GM23338 (cell line): Measurements from ENCODE around the gene SERPINA3. TPM values are rescaled to one million over a fixed set of nuclear protein-coding genes. Genes with fewer than 3 reads are reported as not detected.

Experiments
- ATAC-seq: fragments of 200-7000 bp; cut with Tn5 transposase; 3 replicates; pipeline ENCODE4 v1.9.1; 2020
- DNase-seq: peaks from one replicate; pipeline ENCODE4 v3.0.0-alpha.2; 2015; ENCODE audit warnings: low spot score
- H2AFZ ChIP-seq: fragments of 200-600 bp; sonication (generic); 2 replicates; pipeline ENCODE4 v1.8.0; 2016; ENCODE audit warnings: antibody characterized with exemption, mild to moderate bottlenecking, moderate library complexity
- H3F3A ChIP-seq: fragments of 200-600 bp; sonication (generic); replicated peaks from 2 replicates; pipeline ENCODE4 v1.8.0; 2017; ENCODE audit warnings: antibody characterized with exemption, mixed run types, low read depth
- H3K27ac ChIP-seq: fragments of 200-600 bp; sonication (generic); 2 replicates; pipeline ENCODE4 v1.6.1; 2016; ENCODE audit warnings: low read depth
- H3K27me3 ChIP-seq: fragments of 200-600 bp; sonication (generic); 2 replicates; pipeline ENCODE4 v1.8.0; 2016; ENCODE audit warnings: mild to moderate bottlenecking, mixed run types, moderate library complexity; ENCODE audit not compliant: insufficient read depth
- H3K36me3 ChIP-seq: fragments of 200-600 bp; sonication (generic); 2 replicates; pipeline ENCODE4 v1.8.0; 2016; ENCODE audit warnings: mild to moderate bottlenecking; ENCODE audit not compliant: insufficient read depth
- H3K4me1 ChIP-seq: fragments of 200-600 bp; sonication (generic); 2 replicates; pipeline ENCODE4 v1.8.0; 2016; ENCODE audit warnings: mild to moderate bottlenecking, moderate library complexity; ENCODE audit not compliant: insufficient read depth
- H3K4me2 ChIP-seq: fragments of 200-600 bp; sonication (generic); 2 replicates; pipeline ENCODE4 v1.7.1; 2017; ENCODE audit warnings: mixed run types
- H3K4me3 ChIP-seq: fragments of 200-600 bp; sonication (generic); 2 replicates; pipeline ENCODE4 v1.6.1; 2016; ENCODE audit warnings: mixed run types
- H3K79me2 ChIP-seq: fragments of 200-600 bp; sonication (generic); replicated peaks from 2 replicates; pipeline ENCODE4 v1.8.0; 2017; ENCODE audit warnings: mild to moderate bottlenecking; ENCODE audit not compliant: insufficient read depth
- H3K9me2 ChIP-seq: fragments of 200-600 bp; sonication (generic); 2 replicates; pipeline ENCODE4 v1.8.0; 2017; ENCODE audit not compliant: insufficient read depth
- H4K20me1 ChIP-seq: fragments of 200-600 bp; sonication (generic); replicated peaks from 2 replicates; pipeline ENCODE4 v1.8.0; 2017; ENCODE audit warnings: mild to moderate bottlenecking; ENCODE audit not compliant: insufficient read depth
- H3K27ac Mint-ChIP-seq: 2 replicates; pipeline ENCODE4 v1.8.0; 2020; ENCODE audit warnings: inconsistent platforms, mild to moderate bottlenecking, moderate library complexity, mixed read lengths
- H3K27me3 Mint-ChIP-seq: 3 replicates; pipeline ENCODE4 v1.8.0; 2022; ENCODE audit warnings: low read depth, mild to moderate bottlenecking, moderate library complexity, mixed read lengths, inconsistent platforms; ENCODE audit not compliant: insufficient read depth, poor library complexity
- H3K36me3 Mint-ChIP-seq: 3 replicates; pipeline ENCODE4 v1.8.0; 2021; ENCODE audit warnings: low read depth, mild to moderate bottlenecking, inconsistent platforms, moderate library complexity, mixed read lengths
- H3K4me1 Mint-ChIP-seq: 3 replicates; pipeline ENCODE4 v1.8.0; 2020; ENCODE audit warnings: mild to moderate bottlenecking, inconsistent platforms, mixed read lengths
- H3K4me3 Mint-ChIP-seq: 3 replicates; pipeline ENCODE4 v1.8.0; 2021; ENCODE audit warnings: moderate library complexity, mild to moderate bottlenecking, inconsistent platforms, mixed read lengths
- H3K9me3 Mint-ChIP-seq: 3 replicates; pipeline ENCODE4 v1.8.0; 2020; ENCODE audit warnings: moderate library complexity, mild to moderate bottlenecking, inconsistent platforms, mixed read lengths
- EZH2phosphoT487 ChIP-seq: fragments of 200-600 bp; sonication (generic); IDR thresholded peaks from one replicate; pipeline ENCODE4 v1.8.1; 2018; ENCODE audit warnings: antibody characterized with exemption; ENCODE audit not compliant: unreplicated experiment
- NANOG ChIP-seq: IDR thresholded peaks from 2 replicates; pipeline ENCODE4 v1.6.1; 2016; ENCODE audit warnings: antibody characterized with exemption, borderline replicate concordance
- ZNF331 ChIP-seq: fragments of 250-450 bp; sonication (Bioruptor Pico); IDR thresholded peaks from 2 replicates; pipeline ENCODE4 v1.5.0; 2020; ENCODE audit warnings: low read depth, mild to moderate bottlenecking, moderate library complexity
- polyA plus RNA-seq: library from polyadenylated mRNA; unstranded; fragments of >200 nt; fragmentation: Nextera tagmentation; extraction: Ambion mirVana; gene quantifications from 2 replicates; pipeline ENCODE4 v1.2.1, GENCODE V29; 2016
- total RNA-seq: library from RNA; depleted of rRNA; stranded (reverse); fragments of >200 nt; shearing (Covaris generic); gene quantifications from 2 replicates; pipeline ENCODE4 v1.2.3, GENCODE V29; 2014
- TF ChIP-seq, protein P1 (sequence below): fragments of 250-450 bp; sonication (Bioruptor Pico); IDR thresholded peaks from 2 replicates; pipeline ENCODE4 v1.5.0; 2020; ENCODE audit warnings: mild to moderate bottlenecking, moderate library complexity
- TF ChIP-seq, protein P2 (sequence below): IDR thresholded peaks from one replicate; pipeline ENCODE4 v1.6.1; 2018; ENCODE audit warnings: antibody characterized with exemption; ENCODE audit not compliant: unreplicated experiment

Gene SERPINA3
- total and polyA plus RNA-seq, 2 experiments from 2014 or later, result not detected

DNA sequence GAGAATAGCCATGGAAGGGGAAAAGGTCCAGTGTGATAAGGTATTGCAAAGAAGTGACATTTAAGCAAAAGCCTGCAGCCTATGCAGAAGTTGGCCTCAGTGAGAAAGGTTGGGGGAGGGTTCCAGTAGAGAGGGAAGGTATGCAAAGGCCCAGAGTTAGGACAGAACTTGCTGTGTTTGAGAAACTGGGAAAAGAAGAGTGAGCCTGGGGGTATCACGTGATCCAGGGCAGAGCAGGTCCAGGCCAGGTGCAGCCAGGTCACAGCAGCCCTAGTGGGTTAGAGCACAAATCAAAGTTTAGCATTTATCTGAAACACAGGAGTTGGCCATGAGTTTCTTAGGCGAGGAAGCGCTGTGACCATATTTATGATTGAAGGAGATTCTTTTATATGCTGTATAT, 29.3 kb upstream of the SERPINA3 start (continued):
- TF ChIP-seq, protein P1, sequence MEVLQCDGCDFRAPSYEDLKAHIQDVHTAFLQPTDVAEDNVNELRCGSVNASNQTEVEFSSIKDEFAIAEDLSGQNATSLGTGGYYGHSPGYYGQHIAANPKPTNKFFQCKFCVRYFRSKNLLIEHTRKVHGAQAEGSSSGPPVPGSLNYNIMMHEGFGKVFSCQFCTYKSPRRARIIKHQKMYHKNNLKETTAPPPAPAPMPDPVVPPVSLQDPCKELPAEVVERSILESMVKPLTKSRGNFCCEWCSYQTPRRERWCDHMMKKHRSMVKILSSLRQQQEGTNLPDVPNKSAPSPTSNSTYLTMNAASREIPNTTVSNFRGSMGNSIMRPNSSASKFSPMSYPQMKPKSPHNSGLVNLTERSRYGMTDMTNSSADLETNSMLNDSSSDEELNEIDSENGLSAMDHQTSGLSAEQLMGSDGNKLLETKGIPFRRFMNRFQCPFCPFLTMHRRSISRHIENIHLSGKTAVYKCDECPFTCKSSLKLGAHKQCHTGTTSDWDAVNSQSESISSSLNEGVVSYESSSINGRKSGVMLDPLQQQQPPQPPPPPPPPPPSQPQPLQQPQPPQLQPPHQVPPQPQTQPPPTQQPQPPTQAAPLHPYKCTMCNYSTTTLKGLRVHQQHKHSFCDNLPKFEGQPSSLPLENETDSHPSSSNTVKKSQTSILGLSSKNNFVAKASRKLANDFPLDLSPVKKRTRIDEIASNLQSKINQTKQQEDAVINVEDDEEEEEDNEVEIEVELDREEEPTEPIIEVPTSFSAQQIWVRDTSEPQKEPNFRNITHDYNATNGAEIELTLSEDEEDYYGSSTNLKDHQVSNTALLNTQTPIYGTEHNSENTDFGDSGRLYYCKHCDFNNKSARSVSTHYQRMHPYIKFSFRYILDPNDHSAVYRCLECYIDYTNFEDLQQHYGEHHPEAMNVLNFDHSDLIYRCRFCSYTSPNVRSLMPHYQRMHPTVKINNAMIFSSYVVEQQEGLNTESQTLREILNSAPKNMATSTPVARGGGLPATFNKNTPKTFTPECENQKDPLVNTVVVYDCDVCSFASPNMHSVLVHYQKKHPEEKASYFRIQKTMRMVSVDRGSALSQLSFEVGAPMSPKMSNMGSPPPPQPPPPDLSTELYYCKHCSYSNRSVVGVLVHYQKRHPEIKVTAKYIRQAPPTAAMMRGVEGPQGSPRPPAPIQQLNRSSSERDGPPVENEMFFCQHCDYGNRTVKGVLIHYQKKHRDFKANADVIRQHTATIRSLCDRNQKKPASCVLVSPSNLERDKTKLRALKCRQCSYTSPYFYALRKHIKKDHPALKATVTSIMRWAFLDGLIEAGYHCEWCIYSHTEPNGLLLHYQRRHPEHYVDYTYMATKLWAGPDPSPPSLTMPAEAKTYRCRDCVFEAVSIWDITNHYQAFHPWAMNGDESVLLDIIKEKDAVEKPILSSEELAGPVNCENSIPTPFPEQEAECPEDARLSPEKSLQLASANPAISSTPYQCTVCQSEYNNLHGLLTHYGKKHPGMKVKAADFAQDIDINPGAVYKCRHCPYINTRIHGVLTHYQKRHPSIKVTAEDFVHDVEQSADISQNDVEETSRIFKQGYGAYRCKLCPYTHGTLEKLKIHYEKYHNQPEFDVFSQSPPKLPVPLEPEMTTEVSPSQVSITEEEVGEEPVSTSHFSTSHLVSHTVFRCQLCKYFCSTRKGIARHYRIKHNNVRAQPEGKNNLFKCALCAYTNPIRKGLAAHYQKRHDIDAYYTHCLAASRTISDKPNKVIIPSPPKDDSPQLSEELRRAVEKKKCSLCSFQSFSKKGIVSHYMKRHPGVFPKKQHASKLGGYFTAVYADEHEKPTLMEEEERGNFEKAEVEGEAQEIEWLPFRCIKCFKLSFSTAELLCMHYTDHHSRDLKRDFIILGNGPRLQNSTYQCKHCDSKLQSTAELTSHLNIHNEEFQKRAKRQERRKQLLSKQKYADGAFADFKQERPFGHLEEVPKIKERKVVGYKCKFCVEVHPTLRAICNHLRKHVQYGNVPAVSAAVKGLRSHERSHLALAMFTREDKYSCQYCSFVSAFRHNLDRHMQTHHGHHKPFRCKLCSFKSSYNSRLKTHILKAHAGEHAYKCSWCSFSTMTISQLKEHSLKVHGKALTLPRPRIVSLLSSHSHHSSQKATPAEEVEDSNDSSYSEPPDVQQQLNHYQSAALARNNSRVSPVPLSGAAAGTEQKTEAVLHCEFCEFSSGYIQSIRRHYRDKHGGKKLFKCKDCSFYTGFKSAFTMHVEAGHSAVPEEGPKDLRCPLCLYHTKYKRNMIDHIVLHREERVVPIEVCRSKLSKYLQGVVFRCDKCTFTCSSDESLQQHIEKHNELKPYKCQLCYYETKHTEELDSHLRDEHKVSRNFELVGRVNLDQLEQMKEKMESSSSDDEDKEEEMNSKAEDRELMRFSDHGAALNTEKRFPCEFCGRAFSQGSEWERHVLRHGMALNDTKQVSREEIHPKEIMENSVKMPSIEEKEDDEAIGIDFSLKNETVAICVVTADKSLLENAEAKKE (CRISPR knock-in tag), result no peak
- TF ChIP-seq, protein P2, sequence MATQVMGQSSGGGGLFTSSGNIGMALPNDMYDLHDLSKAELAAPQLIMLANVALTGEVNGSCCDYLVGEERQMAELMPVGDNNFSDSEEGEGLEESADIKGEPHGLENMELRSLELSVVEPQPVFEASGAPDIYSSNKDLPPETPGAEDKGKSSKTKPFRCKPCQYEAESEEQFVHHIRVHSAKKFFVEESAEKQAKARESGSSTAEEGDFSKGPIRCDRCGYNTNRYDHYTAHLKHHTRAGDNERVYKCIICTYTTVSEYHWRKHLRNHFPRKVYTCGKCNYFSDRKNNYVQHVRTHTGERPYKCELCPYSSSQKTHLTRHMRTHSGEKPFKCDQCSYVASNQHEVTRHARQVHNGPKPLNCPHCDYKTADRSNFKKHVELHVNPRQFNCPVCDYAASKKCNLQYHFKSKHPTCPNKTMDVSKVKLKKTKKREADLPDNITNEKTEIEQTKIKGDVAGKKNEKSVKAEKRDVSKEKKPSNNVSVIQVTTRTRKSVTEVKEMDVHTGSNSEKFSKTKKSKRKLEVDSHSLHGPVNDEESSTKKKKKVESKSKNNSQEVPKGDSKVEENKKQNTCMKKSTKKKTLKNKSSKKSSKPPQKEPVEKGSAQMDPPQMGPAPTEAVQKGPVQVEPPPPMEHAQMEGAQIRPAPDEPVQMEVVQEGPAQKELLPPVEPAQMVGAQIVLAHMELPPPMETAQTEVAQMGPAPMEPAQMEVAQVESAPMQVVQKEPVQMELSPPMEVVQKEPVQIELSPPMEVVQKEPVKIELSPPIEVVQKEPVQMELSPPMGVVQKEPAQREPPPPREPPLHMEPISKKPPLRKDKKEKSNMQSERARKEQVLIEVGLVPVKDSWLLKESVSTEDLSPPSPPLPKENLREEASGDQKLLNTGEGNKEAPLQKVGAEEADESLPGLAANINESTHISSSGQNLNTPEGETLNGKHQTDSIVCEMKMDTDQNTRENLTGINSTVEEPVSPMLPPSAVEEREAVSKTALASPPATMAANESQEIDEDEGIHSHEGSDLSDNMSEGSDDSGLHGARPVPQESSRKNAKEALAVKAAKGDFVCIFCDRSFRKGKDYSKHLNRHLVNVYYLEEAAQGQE, result no peak
- TF ChIP-seq ZNF331 (CRISPR knock-in tag), result no peak
- TF ChIP-seq NANOG, result no peak
- no peak for TF ChIP-seq EZH2phosphoT487

DNA sequence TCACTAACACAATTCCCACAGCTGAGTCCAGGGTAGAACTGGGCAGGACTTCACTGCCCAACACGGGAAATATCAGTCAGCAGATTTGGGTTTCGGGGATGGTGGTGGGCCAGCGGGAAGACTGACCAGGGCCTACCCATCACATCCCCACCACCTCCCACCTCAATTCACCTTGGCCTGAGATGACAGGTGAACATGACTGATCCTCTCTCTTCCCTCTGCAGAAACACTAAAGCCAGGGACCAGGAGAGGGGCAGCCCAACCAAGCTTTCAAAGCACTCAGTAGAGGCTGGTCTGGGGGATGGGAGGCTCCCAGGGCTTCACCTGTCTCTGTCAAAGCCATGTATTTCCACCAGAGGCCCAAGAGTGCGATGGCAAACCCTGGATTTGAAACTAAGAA, 28.6 kb upstream of the SERPINA3 start:
- no peaks in the 10 kb centered on the region for H3K9me2 ChIP-seq
- no peak overlapping the region for H3K4me2 ChIP-seq
- H3F3A ChIP-seq, result no peaks in the 10 kb centered on the region
- Mint-ChIP-seq H3K9me3 (peaks cover 28% of the 10 kb centered on the region), H3K36me3 (peaks cover 8% of the 10 kb centered on the region; the same call in 2 of the 3 replicates), H3K27me3 (peaks cover 5% of the 10 kb centered on the region), H3K4me3 (no peak overlapping the region), H3K27ac (no peak overlapping the region), H3K4me1 (peaks cover 6% of the 10 kb centered on the region; the same call in 2 of the 3 replicates)
- no peak for ATAC-seq
- no peaks in the 10 kb centered on the region for H3K4me1 ChIP-seq
- H3K36me3 ChIP-seq, result no peaks in the 10 kb centered on the region
- H3K27me3 ChIP-seq, result no peaks in the 10 kb centered on the region
- H2AFZ ChIP-seq, result no peak overlapping the region
- H3K27ac ChIP-seq, result no peak overlapping the region
- no peak overlapping the region for H3K4me3 ChIP-seq
- no peaks in the 10 kb centered on the region for H4K20me1 ChIP-seq
- DNase-seq, result no peak
- H3K79me2 ChIP-seq, result no peaks in the 10 kb centered on the region
- TF ChIP-seq NANOG, result no peak
- no peak for TF ChIP-seq ZNF331 (CRISPR knock-in tag)
- TF ChIP-seq, protein P2, result no peak
